Neural cell (in vitro differentiated cells): Measurements from ENCODE around the gene NFKBIL1. TPM values are rescaled to one million over a fixed set of nuclear protein-coding genes. Genes with fewer than 3 reads are reported as not detected.

ENCODE experiments used
- H2AFZ ChIP-seq: fragments of 200-600, 300-800 bp; sonication (generic), shearing (Covaris generic); 2 replicates; pipeline ENCODE4 v1.6.0; 2014; ENCODE audit warnings: low read depth, mild to moderate bottlenecking, antibody characterized with exemption, low read length, moderate library complexity
- H3F3A ChIP-seq: fragments of 200-600 bp; shearing (Covaris generic); 2 replicates; pipeline ENCODE4 v1.6.1; 2016; ENCODE audit warnings: mild to moderate bottlenecking, moderate library complexity, mixed read lengths, antibody characterized with exemption, low read length; ENCODE audit not compliant: insufficient read depth, poor library complexity, severe bottlenecking
- H3K27ac ChIP-seq: fragments of 200-600, 300-800 bp; sonication (generic), shearing (Covaris generic); 2 replicates; pipeline ENCODE4 v1.5.1; 2014; ENCODE audit warnings: mild to moderate bottlenecking, low read length, moderate library complexity
- H3K27me3 ChIP-seq: fragments of 300-800, 200-600 bp; sonication (generic), shearing (Covaris generic); 2 replicates; pipeline ENCODE4 v1.6.0; 2014; ENCODE audit warnings: mild to moderate bottlenecking, low read depth, low read length, moderate library complexity; ENCODE audit not compliant: insufficient read depth
- H3K36me3 ChIP-seq: fragments of 300-800, 200-600 bp; sonication (generic), shearing (Covaris generic); 2 replicates; pipeline ENCODE4 v1.5.1; 2014; ENCODE audit warnings: mild to moderate bottlenecking, antibody characterized with exemption, low read length, moderate library complexity; ENCODE audit not compliant: insufficient read depth
- H3K4me2 ChIP-seq: fragments of 300-800, 200-600 bp; sonication (generic), shearing (Covaris generic); 2 replicates; pipeline ENCODE4 v1.6.0; 2014; ENCODE audit warnings: mild to moderate bottlenecking, low read length
- H3K4me3 ChIP-seq: fragments of 300-800, 200-600 bp; sonication (generic), shearing (Covaris generic); 2 replicates; pipeline ENCODE4 v1.5.1; 2014; ENCODE audit warnings: mild to moderate bottlenecking, low read length, moderate library complexity
- H3K79me2 ChIP-seq: fragments of 200-600 bp; shearing (Covaris generic); replicated peaks from 2 replicates; pipeline ENCODE4 v1.6.0; 2014; ENCODE audit warnings: mild to moderate bottlenecking, low read length, moderate library complexity; ENCODE audit not compliant: insufficient read depth
- H3K9ac ChIP-seq: fragments of 300-800, 200-600 bp; sonication (generic), shearing (Covaris generic); 2 replicates; pipeline ENCODE4 v1.6.1; 2016; ENCODE audit warnings: mild to moderate bottlenecking, low read length, mixed read lengths
- H3K9me2 ChIP-seq: fragments of 200-600 bp; shearing (Covaris generic); 2 replicates; pipeline ENCODE4 v1.6.1; 2016; ENCODE audit warnings: mild to moderate bottlenecking, low read length, mixed read lengths; ENCODE audit not compliant: insufficient read depth
- H3K9me3 ChIP-seq: fragments of 200-600, 300-800 bp; sonication (generic), shearing (Covaris generic); 2 replicates; pipeline ENCODE4 v1.6.1; 2016; ENCODE audit warnings: mild to moderate bottlenecking, mixed run types, low read length, moderate library complexity, mixed read lengths
- H4K20me1 ChIP-seq: fragments of 200-600 bp; shearing (Covaris generic); 2 replicates; pipeline ENCODE4 v1.6.1; 2016; ENCODE audit warnings: mild to moderate bottlenecking, mixed run types; ENCODE audit not compliant: insufficient read depth
- CTCF ChIP-seq: fragments of 450-650 bp; IDR thresholded peaks from 2 replicates; pipeline ENCODE4 v1.5.1; 2014; ENCODE audit warnings: antibody characterized with exemption, mild to moderate bottlenecking, moderate library complexity; ENCODE audit not compliant: poor library complexity, severe bottlenecking
- EP300 ChIP-seq: fragments of 450-650 bp; conservative IDR thresholded peaks from 2 replicates; pipeline ENCODE4 v1.6.1; 2014; ENCODE audit warnings: antibody characterized with exemption, mild to moderate bottlenecking, moderate library complexity; ENCODE audit not compliant: poor library complexity, severe bottlenecking
- EZH2 ChIP-seq: fragments of 200-600, 300-800 bp; shearing (Covaris generic), sonication (generic); IDR thresholded peaks from 2 replicates; pipeline ENCODE4 v1.6.1; 2014; ENCODE audit warnings: antibody characterized with exemption, low read length, borderline replicate concordance, mild to moderate bottlenecking; ENCODE audit not compliant: insufficient read depth, poor library complexity, severe bottlenecking
- MXI1 ChIP-seq: fragments of 450-650 bp; conservative IDR thresholded peaks from 2 replicates; pipeline ENCODE4 v1.6.1; 2014; ENCODE audit warnings: antibody characterized with exemption, mild to moderate bottlenecking; ENCODE audit not compliant: poor library complexity, severe bottlenecking
- POLR2AphosphoS5 ChIP-seq: IDR thresholded peaks from 2 replicates; pipeline ENCODE4 v1.6.1; 2012
- RAD21 ChIP-seq: fragments of 450-650 bp; conservative IDR thresholded peaks from 2 replicates; pipeline ENCODE4 v1.6.1; 2014; ENCODE audit warnings: antibody characterized with exemption, mild to moderate bottlenecking, moderate library complexity
- REST ChIP-seq: IDR thresholded peaks from 2 replicates; pipeline ENCODE4 v1.6.1; 2012; ENCODE audit warnings: borderline replicate concordance
- SMC3 ChIP-seq: fragments of 450-650 bp; conservative IDR thresholded peaks from 2 replicates; pipeline ENCODE4 v1.6.1; 2014; ENCODE audit warnings: antibody characterized with exemption, mild to moderate bottlenecking, moderate library complexity; ENCODE audit not compliant: poor library complexity
- TAF1 ChIP-seq: IDR thresholded peaks from 2 replicates; pipeline ENCODE4 v1.6.1; 2012; ENCODE audit warnings: low read depth
- polyA plus RNA-seq: library from polyadenylated mRNA; depleted of rRNA; stranded (reverse); fragments of >200 nt; gene quantifications from 2 replicates; pipeline ENCODE4 v1.2.3, GENCODE V29; 2014

Gene NFKBIL1
- polyA plus RNA-seq, 1 donor from 2014 or later: 88.7 TPM

DNA sequence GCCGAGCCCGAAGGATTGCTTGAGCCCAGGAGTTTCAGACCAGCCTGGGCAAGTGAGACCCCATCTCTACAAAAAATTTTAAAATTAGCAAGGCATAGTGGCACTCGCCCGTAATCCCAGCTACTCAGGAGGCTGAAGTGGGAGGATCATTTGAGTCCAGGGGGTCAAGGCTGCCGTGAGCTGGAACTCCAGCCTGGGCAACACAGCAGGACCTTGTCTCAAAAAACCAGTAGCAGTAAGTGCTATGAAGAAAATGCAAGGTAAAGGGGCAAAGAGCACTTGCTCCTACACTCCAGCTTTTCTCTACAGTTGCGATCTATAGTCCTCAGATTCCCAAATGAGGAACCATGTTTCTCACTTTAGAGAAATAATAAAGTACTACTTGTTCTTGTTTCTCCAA is 3.8 kb upstream of the NFKBIL1 start:
- Histone ChIP-seq H3K27ac (no peak overlapping the region), H3K27me3 (no peaks in the 10 kb centered on the region), H3K4me2 (no peak overlapping the region), H3K9me2 (no peaks in the 10 kb centered on the region), H4K20me1 (peaks cover 20% of the 10 kb centered on the region), H3K9me3 (no peaks in the 10 kb centered on the region), H3K9ac (no peak overlapping the region), H3F3A (no peaks in the 10 kb centered on the region), H2AFZ (no peak overlapping the region), H3K79me2 (peaks cover 75% of the 10 kb centered on the region), H3K4me3 (no peak overlapping the region), H3K36me3 (peaks cover 4% of the 10 kb centered on the region)
- TF ChIP-seq TAF1: no peak
- TF ChIP-seq MXI1: no peak
- TF ChIP-seq CTCF: no peak
- TF ChIP-seq RAD21: no peak
- TF ChIP-seq REST: no peak
- no peak for TF ChIP-seq POLR2AphosphoS5
- TF ChIP-seq EP300: no peak
- TF ChIP-seq EZH2: no peak
- TF ChIP-seq SMC3: no peak

GRCh38 chr6:31544676-31545075 is 2.7 kb upstream of the NFKBIL1 start:
- Histone ChIP-seq H3K4me3 (peak overlapping the region; percentile 69), H3K9ac (peak overlapping the region; percentile 80), H3K9me2 (no peaks in the 10 kb centered on the region), H3K27ac (no peak overlapping the region), H3K9me3 (no peaks in the 10 kb centered on the region), H3K27me3 (no peaks in the 10 kb centered on the region), H3K79me2 (peaks cover 68% of the 10 kb centered on the region), H3K36me3 (peaks cover 7% of the 10 kb centered on the region), H2AFZ (no peak overlapping the region), H3F3A (no peaks in the 10 kb centered on the region), H4K20me1 (peaks cover 9% of the 10 kb centered on the region), H3K4me2 (no peak overlapping the region)
- TF ChIP-seq EZH2: no peak
- no peak for TF ChIP-seq MXI1
- no peak for TF ChIP-seq POLR2AphosphoS5
- TF ChIP-seq TAF1: no peak
- no peak for TF ChIP-seq EP300
